Calu3 (cell line): ENCODE results near the gene NARS2. TPM values are rescaled to one million over a fixed set of nuclear protein-coding genes. Genes with fewer than 3 reads are reported as not detected.

ENCODE experiments used
- BruUV-seq: library from RNA; stranded (reverse); fragments of 400-500 nt; replicated peaks from 2 replicates; lab custom pipeline; 2021; lab: Mats Ljungman, UMichigan
- CTCF ChIA-PET: fragments of 300-600 bp; sonication (Branson Sonifier 250); formaldehyde crosslinking; loops from one replicate; lab custom pipeline; 2022; ENCODE audit warnings: antibody characterized with exemption; lab: Charles Lee
- DNase-seq: peaks from one replicate; pipeline ENCODE4 v3.0.0; 2022
- H3K27ac Mint-ChIP-seq: one replicate; pipeline ENCODE4 v1.8.0; 2022; ENCODE audit warnings: mixed read lengths; ENCODE audit not compliant: unreplicated experiment
- H3K27me3 Mint-ChIP-seq: one replicate; pipeline ENCODE4 v1.8.0; 2022; ENCODE audit warnings: mixed read lengths; ENCODE audit not compliant: unreplicated experiment
- H3K36me3 Mint-ChIP-seq: one replicate; pipeline ENCODE4 v1.8.0; 2022; ENCODE audit warnings: mild to moderate bottlenecking, moderate library complexity, mixed read lengths; ENCODE audit not compliant: insufficient read depth, unreplicated experiment
- H3K4me1 Mint-ChIP-seq: one replicate; pipeline ENCODE4 v1.8.0; 2022; ENCODE audit warnings: mild to moderate bottlenecking, low read depth, mixed read lengths; ENCODE audit not compliant: unreplicated experiment
- H3K4me3 Mint-ChIP-seq: one replicate; pipeline ENCODE4 v1.8.0; 2022; ENCODE audit warnings: mild to moderate bottlenecking, low read depth, moderate library complexity, mixed read lengths; ENCODE audit not compliant: unreplicated experiment
- H3K9me3 Mint-ChIP-seq: one replicate; pipeline ENCODE4 v1.8.0; 2022; ENCODE audit warnings: low read depth, mixed read lengths; ENCODE audit not compliant: unreplicated experiment
- intact Hi-C: fragments of 100-400 bp; cut with micrococcal nuclease; formaldehyde crosslinking; loops from one replicate; pipeline ENCODE4 v1.10.0; 2022; ENCODE audit not compliant: unreplicated experiment
- total RNA-seq: library from RNA; stranded (reverse); gene quantifications from 2 replicates; pipeline ENCODE4 v1.2.3, GENCODE V29; 2022
- TF ChIP-seq, protein P1 (sequence below): fragments of 200-600 bp; IDR thresholded peaks from one replicate; pipeline ENCODE4 v1.8.0; 2022; ENCODE audit warnings: antibody characterized with exemption; ENCODE audit not compliant: unreplicated experiment

Gene NARS2
- total RNA-seq, 1 experiment from 2014 or later, result 17.8 TPM

DNA sequence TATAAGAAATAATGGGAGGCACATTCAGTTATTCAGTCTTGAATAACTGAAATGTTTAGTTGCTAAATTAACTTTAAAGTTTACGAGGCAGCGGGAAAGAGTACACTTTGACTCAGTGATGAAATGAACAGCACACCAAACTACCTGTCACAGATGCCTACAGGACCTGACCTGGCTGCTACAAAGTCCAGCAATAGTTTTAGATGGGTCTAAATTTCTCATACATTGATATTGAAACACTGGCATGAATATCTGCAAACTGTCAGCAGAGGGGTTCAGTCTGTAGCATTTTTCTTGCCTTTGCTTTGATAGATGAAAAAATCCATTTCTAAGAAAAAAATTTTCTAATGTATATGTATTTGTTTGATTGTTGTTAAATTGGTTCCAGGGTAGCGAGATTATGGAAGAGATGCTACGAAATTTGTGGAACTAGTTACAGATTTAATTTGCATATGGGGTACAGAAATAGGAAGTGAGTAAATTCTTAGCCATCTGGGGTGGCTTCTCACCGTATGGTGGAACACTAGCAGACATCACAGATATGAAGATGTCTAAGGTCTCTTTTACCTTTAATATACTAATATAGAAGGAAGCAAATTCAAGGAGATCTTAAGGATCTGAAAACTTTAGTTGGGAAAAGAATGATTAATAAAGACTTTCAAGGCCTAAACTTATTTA is 136.2 kb downstream of the NARS2 start:
- H3K27ac Mint-ChIP-seq, result no peak overlapping the region
- no TSS peak for BruUV-seq
- no peaks in the 10 kb centered on the region for H3K4me1 Mint-ChIP-seq
- DNase-seq, result no peak
- CTCF ChIA-PET, result no interaction called here
- no peaks in the 10 kb centered on the region for H3K9me3 Mint-ChIP-seq
- TF ChIP-seq, protein P1, sequence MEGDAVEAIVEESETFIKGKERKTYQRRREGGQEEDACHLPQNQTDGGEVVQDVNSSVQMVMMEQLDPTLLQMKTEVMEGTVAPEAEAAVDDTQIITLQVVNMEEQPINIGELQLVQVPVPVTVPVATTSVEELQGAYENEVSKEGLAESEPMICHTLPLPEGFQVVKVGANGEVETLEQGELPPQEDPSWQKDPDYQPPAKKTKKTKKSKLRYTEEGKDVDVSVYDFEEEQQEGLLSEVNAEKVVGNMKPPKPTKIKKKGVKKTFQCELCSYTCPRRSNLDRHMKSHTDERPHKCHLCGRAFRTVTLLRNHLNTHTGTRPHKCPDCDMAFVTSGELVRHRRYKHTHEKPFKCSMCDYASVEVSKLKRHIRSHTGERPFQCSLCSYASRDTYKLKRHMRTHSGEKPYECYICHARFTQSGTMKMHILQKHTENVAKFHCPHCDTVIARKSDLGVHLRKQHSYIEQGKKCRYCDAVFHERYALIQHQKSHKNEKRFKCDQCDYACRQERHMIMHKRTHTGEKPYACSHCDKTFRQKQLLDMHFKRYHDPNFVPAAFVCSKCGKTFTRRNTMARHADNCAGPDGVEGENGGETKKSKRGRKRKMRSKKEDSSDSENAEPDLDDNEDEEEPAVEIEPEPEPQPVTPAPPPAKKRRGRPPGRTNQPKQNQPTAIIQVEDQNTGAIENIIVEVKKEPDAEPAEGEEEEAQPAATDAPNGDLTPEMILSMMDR, result no peak
- H3K27me3 Mint-ChIP-seq, result no peaks in the 10 kb centered on the region
- intact Hi-C loops, result no loop called here
- H3K4me3 Mint-ChIP-seq, result no peak overlapping the region
- H3K36me3 Mint-ChIP-seq, result peaks cover 4% of the 10 kb centered on the region

DNA sequence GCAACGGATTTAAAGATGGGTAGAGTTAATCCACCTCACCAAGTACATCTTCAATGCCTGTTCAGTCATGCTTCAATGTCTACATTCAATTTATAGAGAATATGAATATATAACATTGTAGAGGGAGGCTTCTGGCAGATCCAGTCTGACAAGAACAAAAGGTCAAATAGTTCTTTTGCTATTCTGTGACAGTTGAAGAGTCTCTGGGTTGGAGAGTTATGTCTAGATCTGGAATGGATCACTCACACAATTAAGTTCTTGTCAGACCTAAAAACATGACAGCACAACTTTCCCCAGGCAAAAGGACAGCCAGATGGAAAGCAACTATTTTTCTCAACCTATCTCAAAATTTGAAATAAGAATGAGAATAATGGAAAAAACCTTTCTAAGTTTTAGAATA is 141.7 kb downstream of the NARS2 start:
- intact Hi-C loops, result no loop called here
- no peaks in the 10 kb centered on the region for H3K9me3 Mint-ChIP-seq
- H3K27ac Mint-ChIP-seq, result no peak overlapping the region
- TF ChIP-seq, protein P1, result no peak
- no peaks in the 10 kb centered on the region for H3K4me1 Mint-ChIP-seq
- BruUV-seq, result no TSS peak
- no peak for DNase-seq
- no peak overlapping the region for H3K4me3 Mint-ChIP-seq
- peaks cover 4% of the 10 kb centered on the region for H3K36me3 Mint-ChIP-seq
- H3K27me3 Mint-ChIP-seq, result no peaks in the 10 kb centered on the region
- CTCF ChIA-PET, result no interaction called here

DNA sequence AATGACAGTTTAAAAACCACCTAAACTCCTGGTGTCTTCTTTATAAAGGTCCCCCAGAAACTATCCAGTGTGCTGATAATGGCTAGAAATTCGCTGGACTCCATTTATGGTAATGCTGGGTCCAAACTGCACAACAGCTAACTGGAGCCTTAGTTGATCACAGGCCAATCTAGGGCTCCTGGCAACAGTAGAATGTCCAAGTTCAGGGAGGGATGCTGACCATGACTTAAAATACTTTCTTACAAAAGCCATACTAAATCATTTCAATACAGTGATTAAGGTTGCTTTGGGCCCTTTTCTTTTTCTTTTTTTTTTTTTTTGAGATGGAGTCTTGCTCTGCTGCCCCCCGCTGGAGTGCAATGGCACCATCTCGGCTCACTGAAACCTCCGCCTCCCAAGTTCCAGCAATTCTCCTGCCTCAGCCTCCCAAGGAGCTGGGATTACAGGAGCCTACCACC is 142.6 kb downstream of the NARS2 start:
- TF ChIP-seq, protein P1, result peak; percentile 50
- Mint-ChIP-seq H3K4me1 (no peaks in the 10 kb centered on the region), H3K27me3 (no peaks in the 10 kb centered on the region), H3K27ac (no peak overlapping the region), H3K36me3 (peaks cover under 1% of the 10 kb centered on the region), H3K4me3 (no peak overlapping the region), H3K9me3 (no peaks in the 10 kb centered on the region)
- peak; percentile 36 for DNase-seq
- no TSS peak for BruUV-seq
- intact Hi-C loops, result no loop called here
- CTCF ChIA-PET, result interaction anchor here (1.2 kb wide), 1 partner anchor 204 kb away, joined by 10 read pairs; no protein-coding TSS in a partner anchor

DNA sequence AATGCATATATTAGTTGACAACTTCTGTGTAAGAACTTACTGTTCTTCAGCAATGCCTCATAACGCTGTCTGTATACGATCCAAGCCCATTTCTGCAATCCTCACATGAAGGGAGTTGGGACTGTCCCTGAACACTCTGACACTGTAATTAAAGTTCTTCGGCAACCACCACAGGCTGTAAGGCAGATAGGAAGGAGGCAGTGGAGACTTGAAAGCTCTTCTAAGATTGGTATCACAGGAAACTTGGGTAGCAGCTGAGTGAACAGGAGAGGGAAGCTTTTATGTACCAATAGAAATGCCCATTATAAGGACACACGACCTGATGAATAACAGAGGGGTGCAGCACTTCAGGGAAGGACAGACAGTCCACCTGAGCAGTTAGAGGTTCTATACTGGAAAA is 145.0 kb downstream of the NARS2 start:
- BruUV-seq, result no TSS peak
- no peaks in the 10 kb centered on the region for H3K27me3 Mint-ChIP-seq
- no peaks in the 10 kb centered on the region for H3K9me3 Mint-ChIP-seq
- no peak overlapping the region for H3K27ac Mint-ChIP-seq
- H3K4me3 Mint-ChIP-seq, result no peak overlapping the region
- no peak for DNase-seq
- intact Hi-C loops, result no loop called here
- H3K4me1 Mint-ChIP-seq, result no peaks in the 10 kb centered on the region
- no peaks in the 10 kb centered on the region for H3K36me3 Mint-ChIP-seq
- CTCF ChIA-PET, result no interaction called here
- TF ChIP-seq, protein P1, result no peak
